Stimulated activated CD8-positive, alpha-beta memory T cell treated with anti-CD3 and anti-CD28 coated beads, Interleukin-7, amount 100 ng/mL, for 1 hour (primary cell): ENCODE measurements around the gene SNX20.

Experiments used
- DNase-seq, 2 donors: peaks; one replicate each; pipeline ENCODE4 v3.0.0-alpha.2; 2020; ENCODE audit warnings: low read depth in 2 of 2

The SNX20 gene

DNA sequence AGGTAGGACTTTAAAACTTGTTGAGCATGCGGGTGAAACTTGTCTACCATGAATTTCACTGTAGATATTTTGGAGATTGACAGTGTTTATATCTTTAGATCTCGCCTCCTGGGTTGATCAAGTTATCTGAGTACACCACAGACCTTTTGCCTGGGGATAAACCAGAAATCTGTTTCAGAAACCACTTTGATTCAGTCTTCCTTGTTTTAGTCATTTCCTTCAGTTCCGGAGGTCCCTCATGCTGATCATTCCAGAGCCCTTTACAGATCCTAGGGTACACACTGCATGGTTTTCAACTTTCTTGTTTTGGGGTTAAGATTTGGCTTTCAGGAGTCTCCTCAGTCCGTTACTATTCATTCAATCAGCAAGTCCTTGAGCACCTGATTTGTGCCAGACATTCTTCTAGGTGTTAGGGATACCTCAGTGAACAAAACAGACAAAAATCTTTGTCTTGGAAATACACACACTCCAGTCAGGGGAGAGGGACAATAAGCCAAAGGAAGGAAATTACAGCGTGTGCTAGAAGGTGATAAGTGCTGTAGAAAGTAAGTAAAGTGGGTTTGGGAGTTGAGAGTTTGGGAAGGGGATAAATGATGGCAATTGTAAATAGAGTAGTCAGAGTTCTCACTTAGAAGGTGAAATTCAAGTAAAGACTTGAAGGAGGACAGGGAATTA is 24.5 kb upstream of the SNX20 start:
- no peak for DNase-seq

DNA sequence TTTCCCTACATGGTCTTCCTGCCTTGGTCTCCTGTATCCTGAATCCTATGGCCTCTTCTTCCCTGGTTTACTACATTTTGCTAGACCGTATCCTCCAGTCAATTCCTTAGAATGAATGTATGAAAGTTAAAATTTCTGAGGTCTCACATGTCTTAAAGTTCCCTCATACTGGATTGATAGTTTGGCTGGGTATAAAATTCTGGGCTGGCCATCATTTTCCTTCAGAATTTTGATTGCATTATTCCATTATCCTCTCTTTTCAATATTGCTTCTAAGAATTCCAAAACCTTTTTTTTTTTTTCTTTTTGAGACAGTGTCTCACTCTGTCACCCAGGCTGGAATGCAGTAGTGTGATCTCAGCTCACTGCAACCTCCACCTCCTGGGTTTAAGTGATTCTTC is 23.1 kb upstream of the SNX20 start:
- no peak for DNase-seq

DNA sequence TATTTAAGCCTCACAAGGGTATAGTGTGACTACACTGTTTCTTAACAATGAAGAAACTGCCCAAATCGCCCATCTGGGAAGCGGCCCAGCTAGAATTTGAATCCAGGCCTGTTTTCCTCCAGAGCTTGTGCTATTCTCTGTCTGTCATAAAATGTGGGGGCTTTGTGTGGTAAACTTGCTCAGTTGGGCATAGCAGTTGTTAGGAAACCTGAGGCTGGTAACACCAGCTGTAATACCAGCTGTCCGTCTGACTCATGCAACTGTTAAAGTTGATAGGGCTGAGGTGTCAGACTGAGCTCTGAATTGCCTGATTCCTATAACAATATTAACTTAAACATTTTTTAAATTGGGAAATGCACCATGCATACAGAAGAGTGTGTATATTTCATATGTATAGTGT is 21.6 kb upstream of the SNX20 start:
- no peak for DNase-seq

DNA sequence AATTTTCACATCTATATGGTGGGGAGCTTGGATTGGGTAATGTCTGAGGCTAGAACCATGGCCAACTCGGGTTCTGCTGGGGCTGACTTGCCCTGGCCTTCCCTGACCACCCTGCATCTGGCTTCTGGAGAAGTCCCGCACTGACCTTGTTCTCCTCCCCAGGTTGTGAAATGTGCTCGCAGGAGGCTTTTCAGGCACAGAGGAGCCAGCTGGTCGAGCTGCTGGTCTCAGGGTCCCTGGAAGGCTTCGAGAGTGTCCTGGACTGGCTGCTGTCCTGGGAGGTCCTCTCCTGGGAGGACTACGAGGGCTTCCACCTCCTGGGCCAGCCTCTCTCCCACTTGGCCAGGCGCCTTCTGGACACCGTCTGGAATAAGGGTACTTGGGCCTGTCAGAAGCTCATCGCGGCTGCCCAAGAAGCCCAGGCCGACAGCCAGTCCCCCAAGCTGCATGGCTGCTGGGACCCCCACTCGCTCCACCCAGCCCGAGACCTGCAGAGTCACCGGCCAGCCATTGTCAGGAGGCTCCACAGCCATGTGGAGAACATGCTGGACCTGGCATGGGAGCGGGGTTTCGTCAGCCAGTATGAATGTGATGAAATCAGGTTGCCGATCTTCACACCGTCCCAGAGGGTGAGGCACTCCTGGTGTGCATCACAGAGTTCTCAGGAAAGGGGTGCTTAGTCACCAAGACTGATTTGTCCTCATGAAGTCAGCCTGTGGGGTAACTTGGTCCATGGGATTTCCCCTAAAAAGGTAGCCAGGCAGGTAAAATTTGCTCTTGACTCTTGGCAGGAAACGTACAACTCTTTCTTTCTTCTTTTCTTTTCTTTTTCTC is 18.4 kb upstream of the SNX20 start:
- no peak for DNase-seq

DNA sequence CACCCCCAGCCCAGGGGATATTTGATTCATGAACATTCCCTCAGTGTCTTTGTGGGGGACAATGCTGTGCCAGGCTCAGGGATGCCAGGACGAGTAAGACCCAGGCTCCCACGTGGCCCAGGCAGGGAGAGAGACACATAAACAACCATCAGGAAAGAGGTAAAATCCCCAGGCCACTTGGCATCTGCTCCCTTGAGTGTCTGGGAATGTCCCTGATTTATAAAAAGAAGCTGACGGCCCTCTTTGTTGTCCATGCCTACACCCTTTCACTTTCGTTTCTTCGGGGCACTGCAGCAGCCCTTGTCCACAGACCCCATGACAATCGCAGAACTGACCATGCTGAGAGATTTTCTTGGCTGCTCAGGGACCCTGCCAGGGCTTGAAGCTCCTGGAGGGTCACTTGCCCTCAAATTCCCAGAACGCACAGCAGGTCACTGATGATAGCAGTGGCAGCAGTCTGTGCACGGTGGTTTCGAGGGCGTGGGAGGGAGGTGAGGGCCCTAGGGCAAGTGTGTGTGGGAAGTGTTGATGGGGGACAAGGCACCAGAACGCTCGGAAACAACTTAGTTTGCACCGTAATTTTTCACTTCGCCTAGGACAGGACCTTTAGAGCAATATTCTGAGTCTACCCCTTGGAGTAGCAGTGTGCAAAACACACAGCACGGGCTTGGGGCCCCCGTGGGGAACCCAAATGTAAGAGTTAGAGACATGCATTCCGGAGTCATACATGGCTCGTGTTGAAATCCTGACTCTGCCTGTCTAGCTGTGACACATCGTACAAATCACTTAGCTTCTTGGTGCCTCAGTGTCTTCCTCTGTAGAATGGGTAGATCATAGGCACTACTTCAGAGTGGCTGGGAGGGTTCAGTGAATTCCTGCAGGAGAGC is 17.0 kb upstream of the SNX20 start:
- DNase-seq, result no peak

DNA sequence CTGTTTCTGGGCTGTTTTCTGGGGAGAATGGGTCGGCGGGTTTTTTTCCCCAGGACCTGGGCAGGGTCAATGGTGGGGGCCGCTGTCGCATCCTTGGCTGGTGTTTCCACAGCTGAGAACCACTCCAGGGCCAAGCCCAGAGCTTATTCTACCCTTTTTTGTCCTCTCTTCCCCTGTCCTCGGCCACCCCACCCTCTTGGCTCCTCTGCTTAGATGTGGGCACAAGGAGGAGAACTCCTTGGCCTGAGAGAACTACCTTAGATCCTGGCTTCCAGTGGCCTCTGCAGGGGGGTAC is 16.3 kb upstream of the SNX20 start:
- DNase-seq, result no peak

DNA sequence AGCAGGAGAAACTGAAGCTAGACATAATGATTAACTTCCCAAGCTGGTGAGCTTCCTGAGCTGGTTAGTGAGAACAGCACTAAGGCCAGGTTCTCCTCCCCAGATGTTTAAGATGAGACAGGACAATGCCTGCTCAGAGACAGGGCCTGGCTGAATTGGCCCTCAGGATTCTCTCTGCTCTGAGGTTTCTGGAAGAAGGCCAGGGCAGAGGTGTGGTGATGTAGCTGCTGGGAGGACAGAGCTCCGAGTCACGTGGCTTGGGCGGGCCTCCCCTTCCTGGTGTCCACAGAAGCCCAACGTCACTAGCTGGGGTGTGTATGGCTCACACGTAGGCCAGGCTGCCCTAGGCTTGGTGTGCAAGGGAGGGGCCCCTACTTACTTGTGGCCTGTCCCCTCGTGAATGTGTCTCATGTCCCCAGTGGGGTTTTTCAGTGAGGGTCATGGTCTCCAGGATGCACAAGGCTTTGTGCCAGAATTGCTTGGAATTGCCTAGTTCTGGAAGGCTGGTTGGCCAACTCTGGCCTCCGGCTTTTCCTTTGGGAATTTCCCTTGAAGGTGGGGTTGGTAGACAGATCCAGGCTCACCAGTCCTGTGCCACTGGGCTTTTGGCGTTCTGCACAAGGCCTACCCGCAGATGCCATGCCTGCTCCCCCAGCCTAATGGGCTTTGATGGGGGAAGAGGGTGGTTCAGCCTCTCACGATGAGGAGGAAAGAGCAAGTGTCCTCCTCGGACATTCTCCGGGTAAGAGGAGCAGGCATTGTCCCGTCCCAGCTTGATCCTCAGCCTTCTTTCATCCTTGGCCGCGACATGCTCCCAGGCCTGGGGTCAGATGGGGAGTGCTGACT is 15.7 kb upstream of the SNX20 start:
- DNase-seq, result no peak

DNA sequence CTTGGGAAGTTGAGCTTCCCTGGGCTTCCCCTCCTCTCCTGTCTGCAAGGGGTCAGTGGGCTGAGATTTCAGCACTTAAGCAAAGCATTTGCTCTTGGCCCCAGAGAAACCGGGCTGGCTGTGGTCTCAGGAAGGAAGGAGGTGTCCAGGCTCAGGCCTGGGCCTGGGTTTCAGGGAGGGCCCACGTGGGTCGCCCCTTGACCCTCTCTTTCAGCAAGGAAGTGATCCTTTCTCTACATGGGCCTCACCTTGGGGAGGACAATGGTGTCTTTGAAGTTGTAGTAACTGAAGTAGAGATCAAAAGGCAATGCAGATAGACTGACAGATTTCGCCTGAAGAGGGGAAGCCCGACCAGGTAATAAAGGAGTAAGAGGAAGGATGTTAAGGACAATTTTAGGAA is 15.0 kb upstream of the SNX20 start:
- no peak for DNase-seq

DNA sequence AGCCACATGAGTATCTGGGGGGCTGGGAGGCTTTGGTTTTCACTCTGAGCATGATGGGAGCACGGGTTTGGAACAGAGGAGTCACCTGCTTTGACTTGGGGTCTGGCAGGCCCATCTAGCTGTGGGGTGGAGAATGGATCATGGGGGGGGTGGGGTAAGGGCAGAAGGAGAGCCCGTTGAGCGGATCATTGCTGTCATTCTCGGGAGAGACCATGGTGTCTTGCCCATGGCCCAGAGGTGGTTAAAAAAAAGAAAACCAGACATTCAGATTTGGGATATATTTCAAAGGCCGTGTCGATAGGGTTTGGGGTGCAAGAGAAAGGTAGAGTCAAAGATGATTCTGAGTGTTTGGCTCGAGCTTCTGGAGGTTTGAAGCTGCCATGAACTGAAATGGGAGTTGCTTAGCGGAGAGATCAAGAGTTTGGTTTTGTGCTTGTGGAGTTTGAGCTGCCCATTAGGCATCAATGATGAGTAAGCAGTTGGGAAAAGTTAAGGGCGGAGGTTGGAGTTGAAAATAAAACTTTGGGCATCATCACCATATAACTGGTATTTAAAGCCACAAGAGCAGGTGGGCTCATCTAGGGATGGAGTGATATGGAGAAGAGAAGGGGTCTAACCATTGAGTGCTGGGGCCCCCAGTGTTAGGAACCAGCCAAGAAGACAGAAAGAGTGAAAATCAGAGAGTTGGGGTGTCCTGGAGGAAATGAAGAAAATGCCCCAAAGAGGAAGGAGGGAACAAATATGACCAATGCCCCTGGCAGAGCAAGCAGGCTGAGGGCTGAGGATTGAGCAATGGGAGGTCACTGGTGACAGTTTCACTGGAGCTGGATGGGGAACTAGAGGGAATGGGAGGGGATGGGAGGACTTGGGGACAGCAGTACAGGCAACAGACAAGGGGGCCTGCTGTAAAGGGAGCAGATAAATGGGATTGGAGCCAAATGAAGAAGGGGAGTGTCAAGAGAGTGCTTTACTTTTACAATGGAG is 14.2 kb upstream of the SNX20 start:
- DNase-seq, result no peak

DNA sequence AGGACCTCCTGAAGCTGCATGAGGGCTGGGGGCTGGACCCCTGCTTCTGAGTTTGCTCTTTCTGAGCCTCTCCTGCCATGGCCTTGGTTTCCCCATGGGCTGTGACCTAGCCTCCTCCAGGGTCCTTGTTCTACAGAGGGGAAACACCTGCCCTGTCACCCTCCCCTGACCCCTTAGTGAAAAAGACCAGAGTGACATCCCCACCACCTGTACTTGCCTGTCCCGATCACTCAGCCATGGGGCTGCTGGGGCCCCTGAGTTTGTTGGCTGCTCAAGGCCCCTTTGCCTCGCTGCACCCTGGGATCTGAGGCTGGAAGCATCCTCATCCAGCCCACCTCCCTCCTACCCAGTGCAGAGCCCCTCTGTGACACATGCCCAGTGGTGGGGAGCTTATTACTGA is 13.1 kb upstream of the SNX20 start:
- no peak for DNase-seq

DNA sequence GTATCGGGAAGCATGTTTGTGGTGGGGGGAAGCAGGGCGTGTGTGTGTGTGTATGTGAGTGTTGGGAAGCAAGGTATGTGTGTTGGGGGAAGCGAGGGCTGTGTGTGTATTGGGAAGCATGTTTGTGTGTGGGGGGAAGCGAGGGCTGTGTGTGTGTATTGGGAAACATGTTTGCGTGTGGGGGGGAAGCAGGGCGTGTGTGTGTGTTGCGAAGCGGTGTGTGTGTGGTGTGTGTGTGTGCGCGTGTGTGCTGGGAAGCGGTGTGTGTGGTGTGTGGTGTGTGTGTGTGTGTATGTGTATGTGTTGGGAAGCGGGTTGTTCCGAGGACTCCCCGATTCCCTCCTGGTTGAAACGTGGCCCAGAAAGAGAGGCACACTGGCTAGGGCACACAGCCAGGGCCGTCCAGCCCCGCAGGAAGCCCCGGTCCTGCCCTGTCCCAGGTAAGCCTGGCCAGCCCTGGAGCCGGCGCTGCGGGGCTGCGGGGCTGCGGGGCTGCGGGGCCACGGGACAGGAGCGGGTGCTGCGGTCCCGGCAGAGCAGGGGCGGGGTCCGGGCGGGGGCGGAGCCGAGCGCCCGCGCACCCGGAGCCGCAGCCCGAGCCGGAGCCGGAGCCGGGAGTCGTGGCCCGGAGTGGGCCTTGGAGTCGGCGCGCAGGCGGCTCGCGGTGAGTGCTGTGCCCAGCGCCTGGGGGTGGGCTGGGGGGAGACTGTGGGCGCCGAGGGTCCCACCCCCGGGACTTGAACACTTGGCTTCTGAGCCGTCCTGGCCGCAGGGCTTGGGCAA is 12.1 kb upstream of the SNX20 start, which contains the start of gene NOD2:
Gene NOD2, plus strand, starts transcription at position 608 of the 783 bp plus-strand sequence. CDS start 5,890 bp downstream, outside the sequence.
- DNase-seq, result no peak

DNA sequence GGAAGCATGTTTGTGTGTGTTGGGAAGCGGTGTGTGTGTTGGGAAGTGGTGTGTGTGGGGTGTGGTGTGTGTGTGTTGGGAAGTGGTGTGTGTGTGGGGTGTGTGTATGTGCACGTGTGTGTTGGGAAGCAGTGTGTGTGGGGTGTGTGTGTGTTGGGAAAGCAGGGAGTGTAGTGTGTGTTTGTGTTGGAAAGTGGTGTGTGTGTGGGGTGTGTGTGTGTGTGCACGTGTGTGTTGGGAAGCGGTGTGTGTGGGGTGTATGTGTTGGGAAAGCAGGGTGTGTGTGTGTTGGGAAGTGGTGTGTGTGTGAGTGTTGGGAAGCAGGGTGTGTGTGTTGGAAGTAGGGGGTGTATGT is 11.5 kb upstream of the SNX20 start:
- no peak for DNase-seq

DNA sequence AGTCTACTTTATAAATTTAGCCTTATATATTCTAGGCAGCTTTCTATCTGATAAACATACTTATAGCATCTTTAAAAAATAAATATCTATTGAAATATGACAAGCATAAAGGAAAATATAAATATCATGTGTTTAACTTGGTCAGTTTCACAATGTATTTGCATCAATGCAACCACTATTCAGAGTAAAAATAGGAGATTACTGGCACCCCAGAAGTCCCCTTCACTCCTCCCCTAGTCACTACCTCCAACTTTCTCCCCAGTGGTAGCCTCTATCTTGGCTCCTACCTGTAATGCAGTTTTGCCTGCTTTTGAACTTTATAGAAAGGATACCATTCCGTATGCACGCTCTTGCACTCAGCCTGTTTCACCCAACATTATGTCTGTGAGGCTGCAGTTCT is 9.1 kb upstream of the SNX20 start:
- DNase-seq, result no peak

DNA sequence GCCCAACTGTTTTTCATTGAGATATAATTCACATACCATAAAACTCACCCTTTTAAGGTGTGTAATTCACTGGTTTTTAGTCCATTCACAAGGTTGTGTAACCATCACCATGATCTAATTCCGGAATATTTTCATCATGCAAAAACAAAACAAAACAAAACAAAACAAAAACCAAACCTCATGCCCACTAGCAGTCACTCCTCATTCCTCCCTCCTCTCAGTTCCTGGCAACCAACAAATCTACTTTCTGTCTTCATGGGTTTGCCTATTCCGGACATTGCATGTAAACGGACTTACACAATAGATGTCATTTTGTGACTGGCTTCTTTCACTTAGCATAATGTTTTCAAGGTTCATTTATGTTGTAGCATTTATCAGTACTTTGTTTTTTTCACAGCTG is 7.8 kb upstream of the SNX20 start:
- DNase-seq, result no peak

DNA sequence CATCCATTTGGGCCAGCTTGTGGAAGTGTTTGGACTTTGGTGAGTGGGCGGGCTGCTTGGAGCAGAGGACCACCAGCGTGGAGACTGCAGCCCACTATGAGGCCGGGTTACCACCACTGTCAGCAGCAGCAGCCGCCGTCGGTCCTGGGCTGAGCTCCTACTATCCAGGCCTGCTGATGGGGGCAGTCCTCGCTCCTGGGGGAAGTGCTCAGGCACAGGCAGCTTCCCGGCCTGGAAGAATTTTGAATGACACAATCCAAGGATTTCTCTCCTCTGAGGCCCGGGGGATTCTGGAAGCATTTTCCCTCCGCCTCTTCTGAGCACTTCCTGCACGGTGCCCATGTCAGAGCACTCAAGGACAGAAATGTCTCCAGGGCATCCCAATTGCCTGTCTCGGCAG is 7.0 kb upstream of the SNX20 start:
- no peak for DNase-seq

DNA sequence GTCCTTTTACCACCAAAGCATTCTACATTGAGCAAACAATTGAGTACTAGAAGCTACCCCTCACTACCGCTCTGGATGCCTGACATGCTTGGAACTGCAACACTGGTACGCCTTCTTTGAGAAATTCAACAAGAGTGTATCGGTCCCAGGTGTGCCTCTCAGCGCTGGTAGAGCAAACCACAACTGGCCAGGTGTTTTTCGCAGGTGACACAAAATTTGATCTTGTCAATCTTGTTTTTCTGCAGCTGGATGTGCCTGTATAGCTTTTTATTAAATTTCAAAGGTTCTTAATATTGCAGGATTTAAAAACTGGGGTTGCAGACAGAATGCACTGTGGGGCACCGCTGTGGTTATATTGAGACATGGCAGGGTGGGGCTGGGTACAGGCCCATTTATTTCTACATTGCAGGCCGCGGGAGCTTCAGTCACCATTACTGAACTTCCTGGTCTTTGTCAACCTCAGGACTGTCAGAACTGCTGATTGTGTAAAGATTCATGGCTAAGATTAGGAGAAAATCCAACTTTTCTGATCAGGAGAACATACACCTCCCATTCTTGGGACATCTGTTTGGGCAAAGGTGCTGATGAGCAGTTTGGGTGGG is 4.5 kb upstream of the SNX20 start:
- no peak for DNase-seq

DNA sequence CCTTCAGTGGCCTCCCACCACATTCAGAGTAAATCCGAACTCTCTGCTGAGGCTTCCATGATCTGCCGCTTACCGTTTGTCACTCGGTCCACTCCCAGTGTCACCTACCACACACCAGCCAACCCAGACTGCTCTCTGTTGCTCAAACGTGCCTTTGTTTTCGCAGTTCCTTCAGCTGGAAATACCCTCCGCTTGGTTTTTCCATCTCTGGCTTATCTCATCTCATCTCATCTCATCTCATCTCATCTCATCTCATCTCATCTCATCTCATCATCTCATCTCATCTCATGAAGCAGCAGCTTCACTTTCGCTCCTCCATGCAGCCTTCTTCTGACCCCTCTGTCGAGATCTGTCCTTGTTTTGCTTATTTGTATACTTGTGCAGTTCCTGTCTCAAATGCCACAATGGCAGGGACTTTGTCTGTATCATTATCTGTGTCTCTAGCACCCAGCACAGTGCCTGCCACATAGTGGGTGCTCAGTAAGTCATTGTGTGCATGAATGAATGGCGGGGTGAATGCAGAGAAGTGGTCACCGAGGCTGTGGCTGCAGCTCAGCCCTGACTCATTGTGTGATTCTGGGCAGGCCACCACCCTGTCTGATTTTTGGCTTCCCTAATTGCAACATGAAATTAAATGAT is 3.8 kb upstream of the SNX20 start:
- no peak for DNase-seq

DNA sequence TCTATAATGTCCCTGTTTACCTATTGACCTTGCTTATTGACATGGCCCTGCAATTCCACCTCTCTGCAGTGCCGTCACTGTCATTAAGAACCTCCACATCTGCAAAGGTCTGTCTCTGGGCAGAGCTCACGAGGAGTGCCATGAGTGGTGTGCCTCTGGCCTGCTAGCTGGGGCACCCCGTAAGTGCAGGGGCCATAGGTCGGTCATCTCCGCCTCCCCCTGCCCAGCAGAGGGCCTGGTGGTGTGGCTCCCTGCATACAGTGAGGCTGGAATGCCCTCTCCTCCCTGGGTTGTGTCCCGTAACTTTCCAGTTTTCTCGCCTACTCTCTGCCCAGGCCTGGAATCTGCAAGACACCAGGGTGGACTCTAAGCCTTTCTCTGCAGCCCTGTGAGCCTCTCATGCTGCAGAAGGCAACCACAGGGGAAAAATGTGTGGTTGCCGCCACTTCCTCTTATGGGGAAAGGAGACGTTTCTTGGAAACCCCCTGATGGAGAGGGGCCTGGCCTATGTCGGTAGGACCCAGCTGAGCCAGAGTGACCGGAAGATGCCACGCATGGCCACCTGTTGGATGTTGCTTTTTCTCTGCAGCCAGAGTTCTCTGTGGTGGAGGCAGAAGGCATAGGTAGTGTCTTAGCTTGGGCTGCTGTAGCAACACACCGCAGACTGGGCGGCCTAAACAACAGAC is 2.7 kb upstream of the SNX20 start:
- DNase-seq, result no peak
